GM10847 (cell line): ENCODE results near the gene ZNF710.

Source experiments
- POLR2A ChIP-seq: IDR thresholded peaks from 2 replicates; pipeline ENCODE4 v1.6.1; 2011; ENCODE audit not compliant: insufficient read length; ENCODE audit errors: extremely low read depth

The ZNF710 gene

DNA sequence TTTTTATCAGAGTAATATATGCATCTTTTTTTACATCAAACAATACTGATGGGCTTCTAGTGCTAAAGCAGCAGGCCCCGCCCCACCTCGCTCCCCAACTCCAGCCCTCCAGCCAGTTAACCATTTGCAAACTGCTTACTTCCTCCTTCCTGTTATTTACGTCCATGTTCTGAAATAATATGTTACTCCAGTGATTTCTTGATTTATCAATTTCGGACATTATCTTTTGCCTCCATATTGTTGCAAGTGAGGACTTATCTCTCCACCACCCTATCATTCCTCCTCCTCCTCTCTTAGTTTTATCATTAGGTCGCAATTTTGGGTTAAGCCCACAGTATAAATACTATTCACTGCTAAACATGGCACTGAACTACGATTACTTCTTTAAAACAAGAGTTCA lies 39.5 kb downstream of the ZNF710 start:
- no peak for TF ChIP-seq POLR2A

DNA sequence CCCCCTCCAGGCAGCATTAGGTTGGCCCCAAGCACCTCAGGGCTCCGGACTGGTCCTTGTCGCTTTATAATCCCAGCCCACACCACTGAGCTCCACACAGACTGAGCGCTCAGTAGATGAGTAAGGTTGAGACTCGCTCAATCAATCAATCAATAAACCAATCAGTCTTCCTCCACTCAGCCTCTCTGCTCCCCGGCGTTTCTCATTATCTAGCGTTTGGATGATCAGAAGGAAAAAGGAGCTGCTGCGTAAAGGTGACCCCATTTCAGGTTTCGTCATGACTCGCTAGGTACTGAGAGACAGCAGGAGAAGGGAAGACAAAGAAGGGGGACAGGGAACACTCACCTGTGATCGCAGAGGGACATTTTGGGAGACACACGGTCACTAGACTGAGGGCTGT lies 41.2 kb downstream of the ZNF710 start:
- no peak for TF ChIP-seq POLR2A

DNA sequence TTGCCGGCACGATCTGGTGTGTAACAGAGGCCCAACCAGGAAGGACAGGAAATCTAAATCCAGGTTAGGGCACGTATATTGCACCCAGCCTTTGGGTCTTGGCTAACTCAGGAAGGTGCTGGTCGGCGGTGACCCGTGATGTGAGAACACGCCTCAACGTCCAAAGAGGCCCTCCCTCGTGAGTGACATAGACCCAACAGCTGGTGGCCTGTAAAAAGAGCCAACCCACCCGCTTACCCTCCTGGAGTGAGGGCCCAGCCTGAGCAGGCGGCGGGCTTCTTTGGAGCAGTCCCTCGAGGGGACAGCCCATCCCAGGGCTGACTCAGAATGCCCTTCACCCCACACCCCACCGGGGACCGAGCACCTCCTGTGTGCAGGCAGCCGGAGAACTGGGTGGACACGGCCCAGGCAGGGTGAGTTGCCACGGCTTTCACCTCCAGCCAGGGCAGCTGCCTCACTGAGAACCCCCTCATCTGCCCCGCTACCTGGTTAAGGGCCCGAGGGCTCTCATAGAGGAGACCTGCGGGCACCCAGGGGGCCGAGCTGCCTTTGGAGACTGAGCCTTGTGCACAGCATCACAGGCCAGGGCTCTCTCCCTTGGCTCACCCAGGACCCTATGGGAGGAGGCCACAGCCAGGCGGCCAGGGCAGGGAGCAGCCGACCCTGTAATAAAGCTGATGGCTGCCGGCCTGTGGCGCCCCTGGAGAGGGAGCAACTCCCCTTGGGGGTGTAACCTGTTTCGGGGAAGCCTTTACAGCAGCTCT lies 41.8 kb downstream of the ZNF710 start:
- TF ChIP-seq POLR2A, result no peak

DNA sequence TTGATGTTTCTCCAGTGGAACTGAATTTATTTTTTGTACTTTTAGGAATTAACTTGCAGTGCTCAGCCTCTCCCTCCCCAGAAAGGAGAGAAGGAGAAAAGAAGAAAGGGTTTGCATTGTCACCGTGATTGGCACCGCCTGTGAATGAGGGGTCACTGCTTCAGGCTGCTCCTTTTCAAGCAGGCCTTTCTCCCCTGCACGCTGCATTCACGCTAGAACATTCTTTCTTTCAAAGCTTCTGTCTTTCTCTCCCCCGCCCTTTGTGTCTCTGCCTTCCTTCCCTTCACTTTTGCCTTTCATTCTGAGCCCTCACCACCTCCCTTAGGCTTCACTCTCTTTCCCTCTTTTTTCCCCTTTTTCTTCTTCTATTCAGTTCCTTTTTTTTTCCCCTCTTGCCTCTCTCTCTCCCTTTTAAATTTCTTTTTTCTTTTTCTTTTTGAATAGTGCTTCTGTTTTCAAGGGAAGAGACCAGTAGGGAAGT lies 42.4 kb downstream of the ZNF710 start:
- TF ChIP-seq POLR2A, result no peak

DNA sequence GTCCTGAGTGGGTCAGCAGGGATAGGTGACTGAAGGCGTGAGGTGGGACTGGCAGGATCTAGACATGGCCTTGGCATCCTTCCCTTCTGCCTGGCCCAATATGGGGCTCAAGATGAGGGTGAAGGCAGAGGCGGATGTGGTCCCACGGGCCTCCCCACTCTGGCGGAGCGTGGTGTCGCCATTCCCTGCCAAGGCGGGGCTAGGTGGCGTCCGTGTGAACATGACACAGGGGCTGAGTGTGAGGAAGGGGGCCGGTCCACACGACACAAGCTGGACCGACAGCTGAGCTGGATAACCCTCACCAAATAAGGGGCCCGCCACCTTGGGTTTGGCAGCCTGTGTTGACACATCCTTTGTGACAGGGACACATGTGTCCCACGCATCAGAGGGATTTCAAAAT lies 43.1 kb downstream of the ZNF710 start:
- no peak for TF ChIP-seq POLR2A

DNA sequence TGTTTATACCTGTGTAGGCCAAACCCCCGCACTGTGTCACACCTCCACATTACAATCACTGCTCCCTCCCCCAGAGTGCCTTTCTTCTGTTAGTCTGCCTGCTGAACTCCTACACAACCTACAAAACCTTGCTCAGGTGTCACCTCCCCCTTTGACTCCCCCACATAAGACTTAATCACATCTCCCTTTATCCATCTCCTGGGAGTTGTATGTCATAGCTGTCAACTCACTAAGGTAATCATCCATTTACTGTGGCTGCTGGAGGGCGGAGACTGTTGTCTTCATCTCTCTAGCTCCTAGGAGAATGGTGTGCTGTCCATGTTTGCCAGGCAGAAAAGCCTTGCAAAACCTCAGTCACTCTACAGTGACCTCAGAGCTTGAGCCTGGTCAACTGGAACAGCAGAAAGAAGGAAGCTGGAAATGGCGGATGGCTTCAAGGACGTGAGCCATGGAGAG lies 43.8 kb downstream of the ZNF710 start:
- TF ChIP-seq POLR2A, result no peak

DNA sequence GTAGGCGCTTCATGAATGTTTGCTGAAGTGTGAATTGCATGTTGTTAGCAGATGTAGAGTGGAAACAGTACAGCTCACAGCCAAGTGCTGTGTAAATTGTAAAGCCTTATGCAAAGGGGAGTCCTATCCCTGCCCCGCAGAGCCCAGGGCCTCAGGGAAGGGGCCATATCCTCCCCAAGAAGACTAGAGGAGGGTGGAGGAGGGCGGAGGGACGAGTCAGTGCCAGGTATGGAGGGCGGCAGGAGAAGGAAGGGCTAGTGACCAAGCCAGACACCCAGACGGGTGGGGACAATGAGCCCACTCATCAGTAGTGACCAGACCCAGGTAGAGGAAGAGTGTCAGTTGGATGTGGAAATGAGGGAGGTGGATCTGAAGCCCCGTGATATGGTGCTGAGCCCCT lies 45.2 kb downstream of the ZNF710 start:
- no peak for TF ChIP-seq POLR2A

DNA sequence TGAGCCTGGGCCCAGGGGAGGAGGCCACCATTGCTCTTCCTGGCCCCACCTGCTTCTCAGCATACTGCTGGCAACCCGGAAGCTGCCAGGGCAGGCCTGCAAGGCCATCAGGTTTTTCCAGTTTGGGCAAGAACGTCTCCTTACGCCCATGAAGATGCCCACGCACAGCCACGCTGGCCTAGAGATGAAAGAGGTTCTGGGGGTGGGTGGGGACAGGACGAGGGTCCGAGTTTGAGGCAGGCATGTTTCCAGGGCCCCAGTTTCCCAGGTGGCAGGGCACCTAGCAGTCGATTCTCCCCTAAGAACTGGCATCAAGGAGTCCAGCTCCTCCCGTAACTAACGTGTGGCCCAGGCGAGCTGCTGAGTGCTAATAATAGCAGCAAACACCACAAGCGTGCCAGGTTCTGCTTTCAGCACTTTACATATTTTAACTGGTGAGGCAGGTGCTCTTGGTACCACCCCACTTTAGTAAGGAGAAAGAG lies 45.8 kb downstream of the ZNF710 start:
- TF ChIP-seq POLR2A, result no peak

DNA sequence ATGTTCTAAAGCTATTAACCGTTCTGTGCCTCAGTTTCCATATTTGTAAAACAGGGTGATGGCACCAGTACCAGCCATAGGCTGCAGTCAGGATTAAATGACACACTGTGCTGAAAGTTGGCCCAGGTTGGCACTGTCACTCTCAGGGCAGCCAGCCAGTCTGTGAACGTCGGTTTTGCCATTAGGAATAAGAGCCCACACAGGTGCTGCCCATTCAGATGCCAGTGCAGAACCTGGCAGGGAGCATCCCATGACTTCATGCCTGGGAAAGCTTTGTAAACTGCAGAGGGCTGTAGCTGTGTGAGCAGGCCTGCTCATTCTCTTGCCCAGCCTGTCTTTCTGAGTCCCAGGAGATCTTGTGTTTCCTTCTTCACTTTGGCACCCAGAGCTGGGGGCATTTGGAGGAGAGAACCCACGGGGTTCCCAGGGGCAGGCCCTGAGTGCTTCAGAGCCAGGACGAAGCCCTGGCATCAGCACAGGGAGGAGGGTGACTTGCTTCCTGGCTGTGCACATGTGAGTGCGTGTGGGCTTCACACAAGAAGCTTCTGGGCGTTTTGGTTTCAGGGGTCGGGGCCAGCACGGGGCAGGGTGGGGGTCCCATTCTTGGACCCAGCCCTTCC lies 46.9 kb downstream of the ZNF710 start:
- no peak for TF ChIP-seq POLR2A

DNA sequence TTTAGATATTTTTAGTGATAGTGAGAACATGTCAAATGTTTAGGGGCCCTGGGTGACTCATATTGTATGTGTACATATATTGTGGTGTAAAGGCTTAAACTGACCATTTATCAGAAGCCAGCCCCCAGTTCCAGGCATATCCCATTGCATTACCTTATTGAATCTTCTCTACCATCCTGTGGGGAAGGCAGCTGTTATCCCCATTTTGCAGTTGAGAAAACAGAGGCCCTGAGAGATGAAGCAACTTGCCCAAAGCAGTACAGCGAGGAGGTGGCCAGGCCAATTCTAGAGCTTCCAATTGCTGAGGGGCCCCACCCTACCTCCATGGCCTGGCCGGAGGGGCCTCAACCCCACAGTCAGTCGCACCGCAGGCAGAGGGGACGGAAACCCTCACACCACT lies 47.9 kb downstream of the ZNF710 start:
- TF ChIP-seq POLR2A, result no peak

DNA sequence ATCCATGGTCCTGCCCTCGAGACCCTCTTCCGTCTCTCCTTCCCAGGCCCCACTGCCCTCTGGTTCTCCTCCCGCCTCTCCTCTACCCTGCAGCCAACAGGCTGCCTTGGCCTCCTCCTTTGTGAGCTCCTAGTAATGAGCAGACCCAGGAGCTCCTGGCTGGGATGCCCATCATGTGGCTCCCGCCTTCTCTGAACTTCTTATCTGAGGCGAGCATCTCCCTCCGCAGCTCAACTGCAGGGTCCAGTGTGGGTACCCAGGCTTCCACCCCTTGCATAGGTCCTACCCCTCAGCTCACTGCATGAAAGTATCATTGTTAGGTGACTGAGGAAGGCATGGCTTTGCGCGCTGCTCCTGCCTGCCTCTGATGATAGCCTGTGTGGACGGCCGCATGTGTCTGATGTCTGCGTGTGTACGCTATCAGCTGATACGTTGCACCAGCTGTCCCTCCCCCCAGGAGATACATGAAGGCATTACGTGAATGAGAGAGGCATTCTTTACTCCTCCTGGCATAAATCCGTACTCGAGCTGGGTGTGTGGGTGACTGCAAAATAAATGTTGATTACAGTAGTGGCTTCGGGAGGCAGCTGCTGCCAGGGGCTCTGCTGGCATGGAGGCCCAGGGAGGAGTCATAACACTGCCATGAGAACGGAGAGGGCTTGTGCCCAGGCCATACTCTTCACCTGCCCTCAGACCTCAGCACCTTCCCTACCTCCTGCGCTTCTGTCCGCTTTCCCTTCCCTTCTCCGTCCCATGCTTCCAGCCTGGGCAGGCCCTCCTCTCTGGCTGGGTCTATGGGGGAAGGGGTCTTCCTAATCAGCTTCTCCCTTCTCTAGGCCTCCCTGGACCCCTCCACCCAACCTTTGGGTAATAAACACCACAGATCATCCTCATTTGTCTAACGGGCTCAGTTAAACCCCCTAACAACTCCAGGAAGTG lies 48.8 kb downstream of the ZNF710 start:
- TF ChIP-seq POLR2A, result no peak

DNA sequence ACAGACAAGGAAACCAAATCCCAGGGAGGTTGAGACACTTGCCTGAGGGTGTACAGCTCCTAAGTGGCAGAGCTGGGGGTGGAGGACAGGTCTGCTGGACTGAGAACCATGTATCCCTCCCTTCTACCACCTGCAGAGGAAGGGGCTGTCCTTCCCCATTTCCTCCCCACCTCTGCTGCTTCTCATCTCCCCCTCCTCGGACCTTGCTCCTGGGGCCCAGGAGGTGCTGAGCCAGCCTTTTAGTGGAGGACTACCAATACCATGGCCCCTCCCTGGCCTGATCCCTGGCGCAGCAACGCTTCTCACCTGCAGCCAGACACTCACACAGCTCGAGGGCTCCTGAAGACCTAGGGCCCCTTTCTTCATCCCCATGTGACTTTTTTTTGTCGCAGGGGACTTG lies 50.8 kb downstream of the ZNF710 start:
- TF ChIP-seq POLR2A, result no peak

DNA sequence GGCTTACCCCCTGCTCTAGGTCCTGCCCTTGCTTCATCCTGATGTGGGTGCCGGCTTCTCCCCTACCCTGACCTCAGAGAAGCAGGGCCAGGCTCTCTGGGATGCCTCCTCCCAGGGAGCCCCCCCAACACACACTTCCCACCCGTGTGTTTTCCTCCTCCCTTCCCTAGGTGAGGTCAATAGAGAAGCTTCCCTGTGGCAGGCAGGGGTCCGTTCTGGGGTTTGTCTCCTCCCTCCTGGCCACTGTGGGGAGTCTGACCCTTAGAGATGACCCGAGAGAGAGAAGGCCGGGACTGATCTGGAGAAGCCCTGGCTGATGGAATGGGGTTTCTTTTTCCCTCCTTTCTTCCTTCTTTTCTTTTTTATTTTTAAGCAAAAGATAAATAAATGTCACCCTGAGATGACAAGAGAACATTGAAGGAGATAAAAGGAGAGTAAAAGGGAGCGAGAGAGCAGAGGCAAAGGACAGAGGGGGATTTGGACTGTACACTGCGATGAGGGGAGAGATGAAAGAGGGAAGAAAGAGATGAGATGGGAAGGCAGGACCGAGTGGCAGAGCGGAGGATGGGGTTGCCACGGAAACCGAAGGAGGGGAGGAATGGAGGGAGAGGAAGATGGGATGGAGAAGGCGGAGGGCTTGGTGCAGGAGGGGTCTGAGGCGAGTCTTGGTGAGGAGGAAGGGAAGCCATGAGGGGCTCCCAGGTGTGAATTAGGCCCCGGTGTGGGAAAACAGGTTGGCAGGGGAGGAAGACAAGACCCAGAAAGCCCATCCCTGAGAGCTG lies 52.8 kb downstream of the ZNF710 start:
- no peak for TF ChIP-seq POLR2A

DNA sequence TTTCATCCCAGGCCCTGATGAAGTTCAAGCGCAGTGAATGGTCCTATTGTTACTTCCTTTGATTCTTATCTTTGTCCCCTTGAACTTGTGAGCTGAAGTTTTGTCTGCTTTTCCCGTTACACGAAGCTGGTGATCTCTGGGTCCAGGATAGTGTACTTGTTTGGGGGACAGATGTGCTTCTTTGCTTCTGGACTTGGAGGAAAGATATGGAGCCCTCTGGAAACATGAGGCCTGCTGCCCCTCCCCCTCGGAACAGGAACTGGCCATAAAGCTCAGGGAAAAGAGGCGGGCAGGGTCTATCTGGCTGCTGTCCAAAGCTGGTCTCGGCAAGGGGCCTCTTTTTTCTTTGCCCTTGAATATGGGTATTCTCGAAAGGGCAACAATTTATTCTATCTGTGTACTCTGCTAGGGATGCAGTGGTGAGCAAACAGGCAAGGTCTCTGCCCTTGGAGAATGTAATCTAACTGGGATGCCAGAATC lies 53.5 kb downstream of the ZNF710 start:
- no peak for TF ChIP-seq POLR2A
